NOMO-1 treated with dmso at 0.1 percent for 144 hours (cell line): ENCODE results near the gene BBS9.
"Not testable (repeated sequence)": the region's sequence is repeated elsewhere in the genome, so short reads cannot be mapped to it uniquely, and the experiment has no call there.

Experiments used
- DNase-seq: peaks from one replicate; lab custom pipeline; 2025; ENCODE audit not compliant: unreplicated experiment; lab: John Stamatoyannopoulos, UW

BBS9 gene

DNA sequence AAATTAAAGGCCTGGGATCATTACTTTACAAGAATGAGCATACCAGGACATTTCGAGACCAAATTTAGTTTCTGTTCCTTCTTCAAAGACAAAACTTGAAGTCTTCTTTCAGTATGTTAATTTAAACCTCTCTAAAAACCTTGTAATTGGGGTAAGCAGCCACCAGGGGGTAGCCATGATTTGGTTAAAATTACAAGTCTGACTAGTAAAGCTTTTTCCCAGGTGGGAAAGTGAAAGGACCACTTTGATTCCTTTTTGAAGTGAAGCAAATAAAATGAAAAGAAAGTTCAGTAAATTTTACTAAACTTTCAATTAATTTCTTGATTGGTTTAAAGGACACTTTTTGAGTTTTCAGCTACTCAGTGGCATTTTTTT lies 294.3 kb downstream of the BBS9 start:
- peak; percentile 12 for DNase-seq

DNA sequence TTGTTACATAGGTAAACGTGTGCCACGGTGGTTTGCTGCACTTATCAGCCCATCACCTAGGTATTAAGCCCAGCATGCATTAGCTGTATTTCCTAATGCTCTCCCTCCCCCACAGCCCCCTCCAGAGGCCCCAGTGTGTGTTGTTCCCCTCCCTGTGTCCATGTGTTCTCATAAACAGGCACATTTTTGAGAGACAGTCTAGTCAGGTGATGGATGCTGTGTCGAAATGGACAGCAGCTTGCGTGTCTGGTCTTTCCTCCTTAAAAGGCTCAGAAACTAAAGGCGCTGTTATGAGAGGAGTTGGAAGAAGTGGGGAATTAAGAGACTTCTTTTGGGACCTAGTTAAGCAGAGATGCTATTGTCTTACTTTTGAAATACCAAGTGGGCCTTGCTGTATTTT lies 296.0 kb downstream of the BBS9 start:
- DNase-seq: no peak

DNA sequence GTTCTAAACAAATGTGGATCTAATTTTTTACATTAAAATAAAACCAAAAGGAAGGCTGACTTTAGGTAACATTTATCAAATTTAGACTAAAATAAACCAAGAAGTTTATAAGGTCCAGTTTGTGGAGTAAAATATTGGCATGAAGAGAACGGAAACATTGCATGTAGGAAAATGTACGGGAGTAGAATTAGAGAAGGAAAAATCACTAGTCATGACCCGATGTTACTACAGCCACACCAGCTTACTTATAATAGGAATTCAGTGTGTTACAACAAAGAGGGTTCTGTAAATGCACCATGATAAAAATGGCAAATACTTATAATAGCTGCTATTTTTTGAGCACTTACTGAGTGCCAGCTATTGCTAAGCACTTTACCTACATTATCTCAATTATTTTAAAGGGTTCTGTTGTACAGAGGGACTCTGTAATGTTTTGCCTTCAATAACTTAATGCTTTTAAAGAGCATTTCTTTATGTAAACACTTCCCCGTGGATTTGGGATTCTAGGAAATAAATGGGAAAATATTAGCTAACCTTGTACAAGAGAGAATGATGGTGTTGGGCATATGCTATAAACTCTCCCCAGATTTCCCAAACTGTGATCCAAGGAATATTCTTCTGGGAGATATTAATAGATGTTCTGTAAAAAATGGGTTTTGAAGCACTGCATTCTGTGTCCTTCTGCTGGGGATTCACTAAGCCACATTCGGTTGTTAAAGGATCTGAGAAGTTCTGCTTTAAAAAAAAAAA lies 296.7 kb downstream of the BBS9 start:
- DNase-seq: no peak

DNA sequence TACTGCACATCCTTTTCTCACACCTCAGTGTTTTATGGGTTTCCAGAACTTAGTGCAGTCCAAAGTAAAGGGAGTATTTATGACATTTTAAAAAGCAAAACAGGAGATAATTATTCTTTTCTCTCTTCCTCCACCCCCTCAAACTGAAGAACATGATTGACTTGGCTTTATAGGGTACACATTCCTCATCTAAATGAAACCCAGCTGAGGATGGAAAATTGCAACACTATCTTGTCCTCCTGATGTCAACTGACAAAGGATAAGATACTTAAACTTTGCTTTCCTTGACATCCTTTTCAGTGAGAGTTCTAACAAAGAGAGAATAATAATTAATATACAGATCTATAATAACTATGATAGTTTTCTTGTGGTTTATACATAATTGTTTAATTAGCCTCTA lies 299.1 kb downstream of the BBS9 start:
- DNase-seq: no peak

DNA sequence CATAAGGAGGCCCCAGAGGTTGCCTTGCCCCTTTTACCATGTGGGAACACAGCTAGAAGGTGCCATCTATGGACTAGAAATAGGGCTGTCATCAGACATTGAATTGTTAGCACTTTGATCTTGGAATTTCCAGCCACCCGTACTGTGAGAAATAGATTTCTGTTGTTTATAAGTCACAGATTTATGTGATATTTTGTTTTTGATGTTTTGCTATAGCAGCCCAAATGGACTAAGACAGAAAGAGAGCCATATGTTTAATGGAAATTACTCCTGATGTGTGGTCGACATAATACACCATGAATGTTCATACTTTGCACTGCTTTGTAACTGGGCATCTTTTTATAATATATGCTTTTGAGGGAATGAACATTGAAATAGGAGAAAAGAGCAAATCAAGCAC lies 302.2 kb downstream of the BBS9 start:
- no peak for DNase-seq

DNA sequence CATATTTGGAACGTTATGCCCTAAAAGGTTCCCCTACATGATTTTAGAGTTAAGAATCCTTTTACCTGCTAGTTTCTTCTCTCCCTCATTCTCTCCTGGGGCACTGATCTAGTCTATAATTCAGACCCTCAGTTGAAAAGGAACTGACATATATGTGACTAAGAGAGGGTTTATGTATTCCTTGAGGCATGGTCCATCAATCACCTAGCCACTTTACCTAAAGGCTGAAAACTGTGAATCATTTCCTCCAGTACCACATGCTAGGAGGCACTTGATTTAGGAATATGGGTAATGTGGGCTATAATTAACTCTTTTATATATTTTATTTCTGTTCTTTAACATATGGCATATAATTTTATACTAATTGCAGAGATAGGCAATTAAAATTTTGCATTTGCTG lies 303.5 kb downstream of the BBS9 start:
- DNase-seq: no peak

DNA sequence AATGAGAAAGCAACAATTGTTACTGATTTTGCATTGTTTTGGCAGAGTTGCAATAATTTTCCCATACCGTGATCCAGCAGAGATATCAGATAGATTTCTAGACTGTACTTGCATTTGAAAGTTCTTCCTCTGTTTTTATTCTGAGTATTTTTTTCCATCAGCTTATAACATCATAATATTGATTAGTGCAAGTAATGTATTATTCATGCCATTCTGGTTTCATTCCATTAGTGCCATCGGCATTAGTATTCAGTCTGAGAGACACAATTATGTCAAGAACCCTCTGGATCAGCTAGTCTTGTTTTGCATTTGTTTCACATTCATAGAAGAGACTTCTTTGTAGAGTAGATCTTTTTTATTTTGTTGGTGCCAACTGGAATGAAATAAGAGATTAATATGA lies 304.0 kb downstream of the BBS9 start:
- DNase-seq: no peak

DNA sequence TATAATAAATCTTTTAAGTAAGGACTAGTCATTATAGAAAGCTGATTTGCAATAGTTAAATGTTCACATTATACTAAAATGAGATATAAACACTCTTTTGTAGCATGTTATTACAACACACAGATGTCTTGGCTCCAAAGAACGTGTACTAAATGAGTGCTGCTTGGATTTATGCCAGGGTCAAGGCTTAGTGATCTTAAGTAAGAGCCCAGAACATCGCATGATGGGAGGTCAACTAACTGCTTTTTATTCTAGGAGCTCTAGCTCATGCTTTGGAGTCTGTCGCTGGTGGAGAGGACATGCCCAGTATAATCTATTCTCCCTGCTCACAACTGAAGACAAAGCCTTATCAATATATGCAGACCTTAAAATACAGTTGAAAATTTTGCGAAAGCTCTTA lies 315.1 kb downstream of the BBS9 start:
- DNase-seq: no peak

DNA sequence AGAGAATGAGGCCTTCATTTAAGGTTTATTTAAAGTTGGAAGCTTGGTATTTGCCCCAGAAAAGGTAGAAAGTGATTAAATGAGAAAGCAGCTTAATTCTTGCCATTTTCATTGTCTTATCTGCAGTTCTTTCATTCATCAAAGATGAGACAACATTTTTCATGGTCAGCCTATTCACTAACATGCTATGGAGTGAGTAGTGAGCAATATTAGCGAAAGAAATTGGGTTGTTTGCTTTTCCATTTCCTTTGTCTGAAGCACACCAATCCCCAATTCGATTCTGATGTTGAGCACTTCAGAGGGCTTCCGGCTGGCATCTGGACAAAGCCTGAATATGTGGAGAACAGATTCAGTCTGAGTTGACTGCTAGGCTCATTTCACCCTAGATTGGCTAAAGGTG lies 317.2 kb downstream of the BBS9 start:
- no peak for DNase-seq

DNA sequence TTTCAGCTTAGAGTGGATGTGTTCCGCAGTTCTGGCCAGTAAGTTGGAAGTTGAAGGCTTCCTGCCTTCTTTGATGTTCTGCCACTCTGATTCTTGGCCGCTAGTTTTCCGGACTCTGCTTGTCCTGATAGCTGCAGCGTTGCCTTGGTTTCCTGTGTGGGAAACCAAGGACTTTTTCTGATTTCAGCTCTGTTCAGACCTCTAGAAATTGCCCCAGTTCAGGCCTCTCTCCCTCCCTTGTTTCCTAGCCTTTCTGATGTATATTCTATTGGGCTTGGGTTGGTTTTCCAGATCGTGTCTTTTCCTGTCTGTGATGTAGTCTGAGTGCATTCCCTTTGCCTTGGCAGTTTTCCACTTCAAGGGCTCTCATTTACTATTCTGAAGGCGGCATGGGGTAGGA lies 318.7 kb downstream of the BBS9 start:
- DNase-seq: no peak

DNA sequence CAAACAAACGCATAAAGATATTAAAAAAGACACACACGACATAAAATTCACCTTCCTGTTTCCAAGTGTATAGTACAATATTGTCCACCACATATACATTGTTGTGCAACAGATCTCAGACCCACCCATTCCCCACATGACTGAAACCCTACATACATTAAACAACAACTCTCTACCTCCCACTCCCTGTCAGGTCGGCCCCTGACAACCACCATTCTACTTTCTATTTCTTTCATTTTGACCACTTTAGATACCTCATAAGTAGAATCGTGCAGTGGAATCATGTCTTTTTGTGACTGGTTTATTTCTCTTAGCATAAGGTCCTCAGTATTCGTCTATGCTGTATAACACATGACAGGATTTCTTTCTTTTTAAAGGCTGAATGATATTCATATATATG lies 320.5 kb downstream of the BBS9 start:
- no peak for DNase-seq

DNA sequence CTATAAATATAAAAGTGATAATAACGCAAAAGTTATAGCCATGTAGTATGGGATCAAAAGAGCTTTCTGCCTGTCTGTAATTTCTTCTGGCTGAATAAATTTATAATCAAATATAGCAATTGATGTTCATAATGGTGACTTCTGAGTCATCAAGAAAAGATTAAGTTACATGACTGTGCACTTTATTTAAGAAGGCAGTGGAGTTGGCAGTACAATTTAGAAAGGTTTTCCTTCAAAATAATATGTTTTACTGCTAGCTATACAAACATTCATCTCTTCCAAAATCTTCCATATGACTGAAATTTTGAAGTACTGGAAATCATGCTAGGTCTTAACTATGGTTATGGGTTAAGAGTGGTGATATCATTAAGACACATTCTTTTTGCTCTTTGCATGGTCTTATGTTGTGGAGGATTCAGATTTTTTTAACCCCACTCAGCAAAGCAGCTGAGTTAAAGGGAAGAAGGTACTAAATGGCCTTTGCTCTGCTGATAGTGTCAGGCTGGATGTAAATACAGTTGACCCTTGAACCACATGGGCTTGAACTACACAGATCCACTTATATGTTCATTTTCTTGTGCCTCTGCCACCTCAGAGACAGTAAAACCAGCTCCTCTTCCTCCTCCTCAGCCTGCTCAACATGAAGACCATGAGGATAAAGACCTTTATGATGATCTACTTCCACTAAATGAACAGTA lies 323.6 kb downstream of the BBS9 start:
- no peak for DNase-seq

DNA sequence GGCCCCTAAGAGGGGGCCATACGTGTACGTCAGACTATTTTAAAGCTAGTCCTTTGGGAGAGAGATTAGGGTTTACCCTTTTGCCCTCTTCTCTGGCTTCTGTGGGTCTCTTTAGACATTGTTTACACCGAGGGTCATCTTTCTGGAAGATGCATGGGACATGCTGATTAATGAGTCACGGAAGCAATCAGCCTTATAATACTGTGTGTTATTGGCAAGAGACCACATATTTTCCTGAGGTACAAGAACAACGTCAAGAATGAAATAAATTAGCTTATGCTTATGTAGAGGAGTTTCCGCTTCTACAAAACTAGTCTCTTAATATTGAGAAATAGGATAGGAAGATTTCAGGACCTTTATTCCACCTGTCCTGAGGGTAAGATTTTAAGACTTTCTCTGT lies 327.7 kb downstream of the BBS9 start:
- DNase-seq: no peak

DNA sequence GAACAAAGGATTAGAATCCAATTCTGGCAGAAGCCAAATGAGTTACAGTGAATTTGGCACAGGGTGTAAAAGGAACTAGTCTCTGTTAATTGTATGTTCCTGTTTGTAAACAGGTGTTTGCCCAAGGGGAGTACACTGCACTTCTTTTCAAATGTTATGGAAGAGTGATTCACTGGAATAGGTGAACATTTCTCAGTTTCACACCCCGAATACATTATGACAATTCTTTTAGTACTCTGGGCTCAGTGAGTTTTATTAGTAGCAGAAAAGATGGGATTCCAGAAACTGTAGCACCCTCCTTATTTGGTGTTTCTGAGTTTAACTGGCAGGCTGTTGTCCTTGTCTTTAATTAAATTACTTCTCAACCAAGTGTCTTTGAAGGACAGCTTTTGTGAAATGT lies 329.2 kb downstream of the BBS9 start:
- DNase-seq: no peak

DNA sequence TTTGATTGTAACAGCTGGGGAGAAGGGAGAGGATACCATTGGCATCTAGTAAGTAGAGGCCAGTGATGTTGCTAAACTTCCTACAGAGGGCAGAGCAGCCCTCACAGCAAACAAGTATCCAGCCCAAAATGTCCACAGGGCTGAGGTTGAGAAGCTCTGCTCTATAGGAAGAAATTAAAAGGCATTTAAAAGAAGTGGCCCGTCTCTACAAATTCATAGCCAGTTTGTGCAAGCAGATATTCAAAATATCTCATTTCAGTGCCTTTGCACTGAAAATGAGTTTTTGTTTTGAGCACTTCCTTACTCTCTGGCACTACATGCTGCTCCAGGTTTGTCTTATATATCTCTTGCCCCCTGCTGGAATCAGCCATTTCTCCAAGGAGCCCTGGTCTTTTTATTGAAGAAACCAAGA lies 330.0 kb downstream of the BBS9 start:
- DNase-seq: peak; percentile 25

DNA sequence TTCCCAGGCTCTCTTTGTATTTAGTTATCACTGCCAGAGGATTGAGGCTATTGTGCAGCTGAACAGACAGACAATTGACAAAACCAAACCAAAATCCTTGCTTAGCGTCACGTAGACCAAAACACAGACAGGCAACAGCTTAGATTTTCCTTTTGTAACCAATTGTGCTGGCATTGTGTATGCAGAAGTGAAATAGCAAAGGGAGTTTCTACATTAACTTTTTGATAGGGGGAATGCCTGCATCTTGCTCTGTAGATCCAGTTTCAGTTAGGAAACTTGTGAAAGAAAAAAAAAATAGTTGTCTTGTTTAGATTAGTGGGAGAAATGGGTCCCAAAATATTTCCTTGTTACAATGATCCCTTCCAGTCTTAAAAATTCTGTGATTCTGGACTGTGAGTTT lies 333.8 kb downstream of the BBS9 start:
- no peak for DNase-seq

DNA sequence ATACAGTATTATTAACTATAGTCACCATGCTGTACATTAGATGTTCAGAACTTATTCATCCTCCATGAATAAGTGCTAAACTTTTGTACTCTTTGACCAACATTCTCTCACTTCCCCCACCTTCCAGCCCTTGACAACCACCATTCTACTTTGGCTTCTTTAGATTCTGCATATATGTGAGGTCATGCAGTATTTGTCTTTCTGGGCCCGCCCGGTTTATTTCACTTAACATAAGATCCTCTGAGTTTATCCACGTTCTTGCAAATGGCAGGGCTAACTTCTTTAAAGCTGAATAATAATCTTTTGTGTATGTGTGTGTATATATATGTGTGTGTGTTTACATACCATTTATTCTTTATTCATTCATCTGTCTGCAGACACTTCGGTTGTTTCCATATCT lies 336.8 kb downstream of the BBS9 start:
- no peak for DNase-seq

DNA sequence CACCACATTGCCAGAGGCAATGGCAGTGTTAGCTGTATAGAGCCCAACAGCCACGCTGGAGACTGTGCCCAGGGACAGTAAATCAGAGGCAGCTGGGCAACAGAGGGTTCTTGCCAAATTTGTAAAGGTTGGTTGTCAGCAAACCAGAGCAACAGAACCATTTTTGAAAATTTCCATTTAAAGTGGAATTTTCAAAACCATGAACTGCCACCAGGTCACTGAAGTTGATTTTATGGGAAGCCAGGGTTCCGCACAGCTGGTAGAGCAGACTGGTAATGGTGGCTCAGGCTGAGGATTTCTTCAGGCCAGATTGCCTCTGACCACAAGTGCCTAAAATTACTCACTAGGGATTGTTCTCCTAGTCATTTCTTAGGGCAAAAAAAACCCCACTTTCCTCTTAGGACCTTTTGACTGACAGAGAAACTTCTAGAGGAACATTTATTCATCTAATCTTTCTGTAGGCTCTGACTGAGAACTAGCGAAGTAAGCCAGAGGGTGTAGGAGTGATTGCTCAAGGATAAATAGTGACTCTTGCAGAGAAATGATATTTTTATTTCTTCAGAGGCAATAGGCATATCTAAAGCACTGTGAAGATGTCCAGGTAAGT lies 342.4 kb downstream of the BBS9 start:
- no peak for DNase-seq

DNA sequence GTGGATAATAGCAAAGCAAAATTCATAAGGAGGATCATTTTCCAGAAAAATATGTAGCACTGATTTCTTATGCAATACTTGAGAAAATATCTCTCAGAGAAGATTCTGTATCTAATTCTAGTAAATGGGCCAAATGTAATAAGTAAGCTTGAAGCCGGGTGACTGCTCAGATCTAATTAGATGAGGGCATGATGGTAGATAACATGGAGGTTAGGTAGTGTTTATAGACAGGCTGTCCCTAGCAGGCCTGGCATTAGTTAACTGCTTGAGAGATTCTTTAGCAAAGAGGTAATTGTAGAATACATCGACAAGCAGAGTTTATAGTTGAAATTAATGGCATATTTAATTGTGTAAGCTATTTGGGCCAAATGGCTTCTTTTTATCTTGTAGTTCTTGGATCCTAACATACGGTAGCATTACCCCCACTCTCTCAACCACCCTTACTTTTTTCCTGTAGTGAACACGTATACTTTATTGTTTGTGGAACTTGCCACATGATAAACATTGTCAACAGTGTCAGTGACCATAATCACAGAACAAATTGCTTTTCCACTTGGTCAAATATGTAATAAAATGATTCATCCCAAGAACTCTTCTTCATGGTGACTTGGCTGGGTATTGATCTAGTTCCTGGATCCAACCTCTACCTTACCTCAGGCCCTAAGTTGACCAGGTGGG lies 343.1 kb downstream of the BBS9 start:
- no peak for DNase-seq

DNA sequence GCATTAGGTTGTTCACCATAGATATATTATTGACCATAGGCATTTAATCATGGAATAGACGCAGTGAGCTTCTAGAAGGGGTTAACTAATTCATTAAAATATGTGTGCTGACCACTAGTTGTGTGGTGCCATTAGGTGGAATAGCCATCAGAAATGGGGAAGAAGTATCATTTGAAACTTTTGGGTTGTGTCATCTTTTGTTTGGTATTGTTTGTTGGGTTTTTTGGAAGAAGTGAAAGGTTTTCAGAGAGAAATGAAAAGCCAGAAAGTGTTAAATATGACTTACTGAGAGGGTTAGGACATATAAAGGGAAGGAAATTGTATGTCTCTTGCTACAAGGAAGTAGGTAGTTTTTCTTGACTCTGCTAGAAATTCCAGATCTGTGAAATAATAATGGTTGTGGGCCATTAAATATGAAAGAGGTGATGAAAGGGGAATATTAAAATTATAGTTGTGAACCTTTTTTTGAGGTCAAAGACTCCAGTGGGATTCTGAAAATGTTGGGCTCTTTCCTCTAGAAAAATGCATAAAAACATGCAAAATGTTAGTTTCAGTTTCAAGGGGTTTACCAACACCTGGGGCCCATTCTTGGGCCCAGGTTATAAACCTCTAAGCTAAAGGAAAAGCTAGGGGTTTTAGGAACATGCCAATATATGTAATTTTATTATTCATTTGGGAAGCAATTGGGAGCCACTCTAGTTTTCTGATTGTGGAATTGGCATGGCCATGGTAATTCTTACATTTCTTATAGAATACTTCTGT lies 348.5 kb downstream of the BBS9 start:
- DNase-seq: no peak

DNA sequence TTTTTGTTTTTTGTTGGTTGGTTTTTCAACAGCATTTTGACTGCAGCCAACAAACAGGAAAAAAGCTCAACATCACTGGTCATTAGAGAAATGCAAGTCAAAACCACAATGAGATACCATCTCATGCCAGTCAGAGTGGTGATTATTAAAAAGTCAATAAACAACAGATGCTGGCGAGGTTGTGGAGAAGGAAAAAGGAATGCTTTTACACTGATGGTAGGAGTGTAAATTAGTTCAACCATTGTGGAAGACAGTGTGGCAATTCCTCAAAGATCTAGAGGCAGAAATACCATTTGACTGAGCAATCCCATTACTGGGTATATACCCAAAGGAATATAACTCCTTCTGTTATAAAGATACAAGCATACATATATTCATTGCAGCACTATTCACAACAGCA lies 355.1 kb downstream of the BBS9 start:
- DNase-seq: not testable (repeated sequence)
